Smooth muscle cell (in vitro differentiated cells): ENCODE data around the gene CA12. TPM values are rescaled to one million over a fixed set of nuclear protein-coding genes. Genes with fewer than 3 reads are reported as not detected.
A peak's percentile ranks its signal among the peaks of the same experiment; 100 is the strongest.

Source experiments
- DNase-seq: peaks from one replicate; lab custom pipeline; 2025; ENCODE audit not compliant: unreplicated experiment; lab: John Stamatoyannopoulos, UW
- H2AFZ ChIP-seq: fragments of 200-600 bp; sonication (generic); 2 replicates; pipeline ENCODE4 v1.6.0; 2016; ENCODE audit warnings: antibody characterized with exemption, low read depth, mild to moderate bottlenecking
- H3F3A ChIP-seq: fragments of 200-600 bp; sonication (generic); 2 replicates; pipeline ENCODE4 v1.6.0; 2017; ENCODE audit warnings: antibody characterized with exemption, low read depth
- H3K27ac ChIP-seq: fragments of 200-600 bp; sonication (generic); 2 replicates; pipeline ENCODE4 v1.5.1; 2016; ENCODE audit warnings: low read depth, mild to moderate bottlenecking
- H3K27me3 ChIP-seq: fragments of 200-600 bp; sonication (generic); 2 replicates; pipeline ENCODE4 v1.6.1; 2016; ENCODE audit warnings: low read depth, mild to moderate bottlenecking
- H3K36me3 ChIP-seq: fragments of 200-600 bp; sonication (generic); 2 replicates; pipeline ENCODE4 v1.5.1; 2016; ENCODE audit warnings: low read depth
- H3K4me1 ChIP-seq: fragments of 200-600 bp; sonication (generic); 2 replicates; pipeline ENCODE4 v1.5.1; 2016; ENCODE audit warnings: low read depth
- H3K4me2 ChIP-seq: fragments of 200-600 bp; sonication (generic); 2 replicates; pipeline ENCODE4 v1.6.0; 2016; ENCODE audit warnings: mild to moderate bottlenecking
- H3K4me3 ChIP-seq: fragments of 200-600 bp; sonication (generic); 2 replicates; pipeline ENCODE4 v1.5.1; 2016; ENCODE audit warnings: mild to moderate bottlenecking
- H3K79me2 ChIP-seq: fragments of 200-600 bp; sonication (generic); 2 replicates; pipeline ENCODE4 v1.6.0; 2016; ENCODE audit warnings: low read depth, mild to moderate bottlenecking
- H3K9ac ChIP-seq: fragments of 200-600 bp; sonication (generic); 2 replicates; pipeline ENCODE4 v1.6.0; 2016; ENCODE audit warnings: low read depth
- H3K9me3 ChIP-seq: fragments of 200-600 bp; sonication (generic); replicated peaks from 2 replicates; pipeline ENCODE4 v1.5.1; 2016; ENCODE audit warnings: low read depth
- H4K20me1 ChIP-seq: fragments of 200-600 bp; sonication (generic); 2 replicates; pipeline ENCODE4 v1.6.0; 2016; ENCODE audit warnings: low read depth
- WGBS: methylation state at CpG from one replicate; pipeline ENCODE4 v1.1.7; 2016; ENCODE audit warnings: low lambda C conversion rate; 5-methylcytosine and 5-hydroxymethylcytosine counted together
- polyA plus RNA-seq: library from polyadenylated mRNA; unstranded; fragments of >200 nt; fragmentation: Nextera tagmentation; extraction: Ambion mirVana; gene quantifications from 2 replicates; pipeline ENCODE4 v1.2.1, GENCODE V29; 2016
- total RNA-seq: library from RNA; depleted of rRNA; stranded (reverse); fragments of >200 nt; gene quantifications from 2 replicates; pipeline ENCODE4 v1.2.3, GENCODE V29; 2014
- TF ChIP-seq, protein P1 (sequence below): fragments of 200-600 bp; sonication (generic); IDR thresholded peaks from 2 replicates; pipeline ENCODE4 v1.5.1; 2017; ENCODE audit warnings: borderline replicate concordance, mild to moderate bottlenecking, antibody characterized with exemption; ENCODE audit not compliant: insufficient read depth, poor library complexity, severe bottlenecking

The CA12 gene
- total and polyA plus RNA-seq, 2 experiments from 2014 or later = 13.5 to 14.0 TPM

DNA sequence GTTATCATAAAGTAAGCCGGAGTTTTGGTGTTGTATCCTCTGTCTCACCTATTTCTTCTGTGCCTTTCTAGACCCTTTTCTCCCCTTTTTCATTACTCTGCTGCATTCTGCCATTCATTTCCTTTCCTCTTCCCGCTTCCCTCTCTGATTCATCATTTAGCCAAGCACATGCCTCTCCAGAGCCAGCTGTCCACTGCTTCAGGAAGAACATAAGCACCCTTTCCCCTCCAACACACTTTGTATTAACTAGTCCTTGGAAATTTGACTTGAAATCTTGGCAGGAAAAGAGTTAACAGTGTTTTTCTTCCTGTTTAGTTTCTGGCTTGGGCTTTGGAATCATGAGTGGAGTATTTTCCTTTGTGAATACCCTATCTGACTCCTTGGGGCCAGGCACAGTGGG is 94.5 kb downstream of the CA12 start:
- no peak overlapping the region for H3K27ac ChIP-seq
- 72% methylated on average over 2 of the region's 2 CpGs for WGBS
- no peak overlapping the region for H3K4me2 ChIP-seq
- H3K9me3 ChIP-seq = no peaks in the 10 kb centered on the region
- DNase-seq = no peak
- H3F3A ChIP-seq = peaks cover 8% of the 10 kb centered on the region
- no peaks in the 10 kb centered on the region for H3K27me3 ChIP-seq
- H3K9ac ChIP-seq = no peak overlapping the region
- peaks cover 9% of the 10 kb centered on the region for H3K4me1 ChIP-seq
- no peak overlapping the region for H3K4me3 ChIP-seq
- TF ChIP-seq, protein P1, sequence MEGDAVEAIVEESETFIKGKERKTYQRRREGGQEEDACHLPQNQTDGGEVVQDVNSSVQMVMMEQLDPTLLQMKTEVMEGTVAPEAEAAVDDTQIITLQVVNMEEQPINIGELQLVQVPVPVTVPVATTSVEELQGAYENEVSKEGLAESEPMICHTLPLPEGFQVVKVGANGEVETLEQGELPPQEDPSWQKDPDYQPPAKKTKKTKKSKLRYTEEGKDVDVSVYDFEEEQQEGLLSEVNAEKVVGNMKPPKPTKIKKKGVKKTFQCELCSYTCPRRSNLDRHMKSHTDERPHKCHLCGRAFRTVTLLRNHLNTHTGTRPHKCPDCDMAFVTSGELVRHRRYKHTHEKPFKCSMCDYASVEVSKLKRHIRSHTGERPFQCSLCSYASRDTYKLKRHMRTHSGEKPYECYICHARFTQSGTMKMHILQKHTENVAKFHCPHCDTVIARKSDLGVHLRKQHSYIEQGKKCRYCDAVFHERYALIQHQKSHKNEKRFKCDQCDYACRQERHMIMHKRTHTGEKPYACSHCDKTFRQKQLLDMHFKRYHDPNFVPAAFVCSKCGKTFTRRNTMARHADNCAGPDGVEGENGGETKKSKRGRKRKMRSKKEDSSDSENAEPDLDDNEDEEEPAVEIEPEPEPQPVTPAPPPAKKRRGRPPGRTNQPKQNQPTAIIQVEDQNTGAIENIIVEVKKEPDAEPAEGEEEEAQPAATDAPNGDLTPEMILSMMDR = no peak
- H2AFZ ChIP-seq = no peak overlapping the region
- H3K79me2 ChIP-seq = no peaks in the 10 kb centered on the region
- no peaks in the 10 kb centered on the region for H4K20me1 ChIP-seq
- H3K36me3 ChIP-seq = no peaks in the 10 kb centered on the region

DNA sequence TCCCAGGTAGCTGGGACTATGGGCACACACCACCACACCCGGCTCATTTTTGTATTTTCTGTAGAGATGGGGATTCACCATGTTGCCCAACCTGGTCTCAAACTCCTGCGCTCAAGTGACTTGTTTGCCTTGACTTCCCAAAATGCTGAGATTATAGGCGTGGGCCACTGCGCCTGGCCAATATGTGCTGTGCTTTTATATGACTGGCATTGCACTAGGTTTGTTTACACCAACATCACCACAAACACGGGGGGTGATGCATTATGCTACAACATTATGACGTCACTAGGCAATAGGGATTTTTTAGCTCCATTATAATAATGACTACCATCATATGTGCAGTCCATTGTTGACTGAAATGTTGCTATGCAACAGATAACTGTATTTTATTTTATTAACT is 97.3 kb downstream of the CA12 start:
- no peak overlapping the region for H3K4me2 ChIP-seq
- H3K27me3 ChIP-seq = no peaks in the 10 kb centered on the region
- H3F3A ChIP-seq = peaks cover 5% of the 10 kb centered on the region
- H3K36me3 ChIP-seq = no peaks in the 10 kb centered on the region
- H2AFZ ChIP-seq = no peak overlapping the region
- H4K20me1 ChIP-seq = no peaks in the 10 kb centered on the region
- H3K79me2 ChIP-seq = no peaks in the 10 kb centered on the region
- 97% methylated on average over 6 of the region's 6 CpGs for WGBS
- DNase-seq = no peak
- H3K9ac ChIP-seq = no peak overlapping the region
- no peaks in the 10 kb centered on the region for H3K4me1 ChIP-seq
- TF ChIP-seq, protein P1 = no peak
- no peak overlapping the region for H3K4me3 ChIP-seq
- H3K9me3 ChIP-seq = no peaks in the 10 kb centered on the region
- no peak overlapping the region for H3K27ac ChIP-seq

DNA sequence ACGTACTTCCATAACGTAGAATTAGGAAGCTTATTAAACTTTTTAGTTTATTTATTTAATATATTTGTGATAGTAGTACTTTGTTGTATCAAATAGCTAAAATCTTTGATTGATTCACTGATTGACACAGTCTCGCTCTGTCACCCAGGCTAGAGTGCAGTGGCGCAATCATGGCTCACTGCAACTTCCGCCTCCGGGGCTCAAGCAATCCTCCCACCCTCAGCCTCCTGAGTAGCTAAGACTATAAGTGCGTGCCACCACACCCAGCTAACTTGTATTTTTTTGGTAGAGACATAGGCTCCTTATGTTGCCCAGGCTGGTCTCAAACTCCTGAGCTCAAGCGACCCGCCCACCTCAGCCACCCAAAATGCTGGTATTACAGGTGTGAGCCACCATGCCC is 98.5 kb downstream of the CA12 start:
- DNase-seq = no peak
- Histone ChIP-seq H3K9ac (no peak overlapping the region), H3K27ac (no peak overlapping the region), H3F3A (peaks cover 5% of the 10 kb centered on the region), H4K20me1 (no peaks in the 10 kb centered on the region), H3K4me1 (no peaks in the 10 kb centered on the region), H3K27me3 (no peaks in the 10 kb centered on the region), H2AFZ (no peak overlapping the region), H3K4me3 (no peak overlapping the region), H3K9me3 (no peaks in the 10 kb centered on the region), H3K4me2 (no peak overlapping the region), H3K36me3 (no peaks in the 10 kb centered on the region), H3K79me2 (no peaks in the 10 kb centered on the region)
- TF ChIP-seq, protein P1 = no peak
- WGBS = 89% methylated on average over 9 of the region's 9 CpGs

DNA sequence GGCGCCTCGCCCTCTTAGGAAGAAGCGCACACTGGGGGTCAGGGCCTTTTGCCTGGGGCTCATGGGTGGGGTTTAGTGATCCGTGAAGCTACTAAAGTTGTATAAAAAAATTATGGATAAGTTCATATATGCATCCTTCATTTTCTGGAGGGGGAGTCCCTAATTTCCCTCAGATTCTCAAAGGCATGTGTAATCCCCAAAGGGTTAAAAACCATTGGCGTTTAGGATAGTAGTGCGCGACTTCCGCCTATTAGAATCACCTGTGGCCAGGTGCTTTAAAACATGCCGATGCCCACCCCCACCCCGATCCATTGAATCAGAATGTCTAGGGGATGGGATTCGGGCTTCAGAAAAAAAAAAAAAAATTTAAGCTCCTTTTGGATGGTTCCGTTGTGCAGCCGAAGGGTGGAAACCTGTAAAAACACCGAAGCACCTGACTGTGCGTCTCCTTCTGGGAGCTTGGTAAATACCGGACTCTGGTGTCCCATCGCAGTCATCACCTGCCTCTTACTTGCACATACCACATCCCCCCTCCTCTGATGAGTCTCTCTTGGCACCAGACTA is 103.7 kb downstream of the CA12 start:
- Histone ChIP-seq H3K4me1 (peaks cover 9% of the 10 kb centered on the region), H3K4me3 (peak overlapping the region; percentile 94), H3K9ac (peak overlapping the region; percentile 82), H3K9me3 (no peaks in the 10 kb centered on the region), H3F3A (peaks cover 12% of the 10 kb centered on the region), H3K27me3 (no peaks in the 10 kb centered on the region), H4K20me1 (no peaks in the 10 kb centered on the region), H3K36me3 (no peaks in the 10 kb centered on the region), H2AFZ (peak overlapping the region; percentile 71), H3K27ac (no peak overlapping the region), H3K79me2 (no peaks in the 10 kb centered on the region), H3K4me2 (peak overlapping the region; percentile 91)
- no peak for DNase-seq
- TF ChIP-seq, protein P1 = no peak
- WGBS = 9% methylated on average over 17 of the region's 17 CpGs
